WTC11 (cell line): ENCODE results near the gene FRMD4B. TPM values are rescaled to one million over a fixed set of nuclear protein-coding genes. Genes with fewer than 3 reads are reported as not detected.
A peak's percentile ranks its signal among the peaks of the same experiment; 100 is the strongest.

Experiments
- ATAC-seq: fragments of 200-7000 bp; cut with Tn5 transposase; 2 replicates; pipeline ENCODE4 v1.10.0; 2021; ENCODE audit warnings: mild to moderate bottlenecking, moderate library complexity
- CTCF ChIA-PET: fragments of 300-600 bp; sonication (Branson Sonifier 250); formaldehyde crosslinking; loops from one replicate; lab custom pipeline; 2021; ENCODE audit warnings: antibody characterized with exemption; lab: Charles Lee
- POLR2A ChIA-PET: fragments of 350-600 bp; sonication (Branson Sonifier 250); formaldehyde crosslinking; loops from one replicate; lab custom pipeline; 2021; ENCODE audit warnings: antibody characterized with exemption; lab: Charles Lee
- DNase-seq: peaks from one replicate; pipeline ENCODE4 v3.0.0; 2021; ENCODE audit warnings: low spot score
- H3K27ac Mint-ChIP-seq: 2 replicates; pipeline ENCODE4 v1.8.0; 2021; ENCODE audit warnings: mixed read lengths
- H3K27me3 Mint-ChIP-seq: 2 replicates; pipeline ENCODE4 v1.8.0; 2021; ENCODE audit warnings: low read depth, mild to moderate bottlenecking, moderate library complexity, mixed read lengths
- H3K36me3 Mint-ChIP-seq: 2 replicates; pipeline ENCODE4 v1.8.0; 2021; ENCODE audit warnings: mixed read lengths
- H3K4me1 Mint-ChIP-seq: 2 replicates; pipeline ENCODE4 v1.8.0; 2022; ENCODE audit warnings: mixed read lengths
- H3K4me3 Mint-ChIP-seq: 2 replicates; pipeline ENCODE4 v1.8.0; 2021; ENCODE audit warnings: mild to moderate bottlenecking, moderate library complexity, mixed read lengths
- H3K9me3 Mint-ChIP-seq: 2 replicates; pipeline ENCODE4 v1.8.0; 2021; ENCODE audit warnings: mixed read lengths
- AFF4 ChIP-seq: sonication (generic); formaldehyde crosslinking; IDR thresholded peaks from 2 replicates; pipeline ENCODE4 v1.8.1; 2023; ENCODE audit warnings: mild to moderate bottlenecking, missing genetic modification reagents, borderline replicate concordance
- CREB1 ChIP-seq: sonication (generic); formaldehyde crosslinking; IDR thresholded peaks from 2 replicates; pipeline ENCODE4 v1.8.0; 2023; ENCODE audit warnings: mild to moderate bottlenecking, missing genetic modification reagents
- CREM ChIP-seq: sonication (generic); formaldehyde crosslinking; IDR thresholded peaks from 2 replicates; pipeline ENCODE4 v1.8.1; 2022; ENCODE audit warnings: mild to moderate bottlenecking, missing genetic modification reagents, moderate library complexity
- ETV6 ChIP-seq: sonication (generic); formaldehyde crosslinking; IDR thresholded peaks from 2 replicates; pipeline ENCODE4 v1.8.1; 2022; ENCODE audit warnings: mild to moderate bottlenecking, missing genetic modification reagents
- FOXJ3 ChIP-seq: sonication (generic); formaldehyde crosslinking; IDR thresholded peaks from 2 replicates; pipeline ENCODE4 v1.9.0; 2021; ENCODE audit warnings: missing genetic modification reagents, mild to moderate bottlenecking, borderline replicate concordance
- FOXK1 ChIP-seq: sonication (generic); formaldehyde crosslinking; IDR thresholded peaks from 2 replicates; pipeline ENCODE4 v1.8.0; 2022; ENCODE audit warnings: mild to moderate bottlenecking, moderate library complexity, missing genetic modification reagents
- FOXP1 ChIP-seq: sonication (generic); formaldehyde crosslinking; IDR thresholded peaks from 2 replicates; pipeline ENCODE4 v1.8.0; 2022; ENCODE audit warnings: missing genetic modification reagents, mild to moderate bottlenecking, moderate library complexity, borderline replicate concordance
- GABPB1 ChIP-seq: sonication (generic); formaldehyde crosslinking; IDR thresholded peaks from 2 replicates; pipeline ENCODE4 v1.8.1; 2023; ENCODE audit warnings: mild to moderate bottlenecking, missing genetic modification reagents
- OVOL2 ChIP-seq: fragments of 250-450 bp; sonication (Bioruptor Pico); IDR thresholded peaks from 2 replicates; pipeline ENCODE4 v1.9.0; 2021; ENCODE audit warnings: mild to moderate bottlenecking, borderline replicate concordance
- RELA ChIP-seq: sonication (generic); formaldehyde crosslinking; IDR thresholded peaks from 2 replicates; pipeline ENCODE4 v1.8.1; 2022; ENCODE audit warnings: missing genetic modification reagents, mild to moderate bottlenecking, borderline replicate concordance
- SOX15 ChIP-seq: fragments of 250-450 bp; sonication (Bioruptor Pico); IDR thresholded peaks from 2 replicates; pipeline ENCODE4 v1.9.0; 2021; ENCODE audit warnings: mild to moderate bottlenecking
- TP53 ChIP-seq: sonication (generic); formaldehyde crosslinking; IDR thresholded peaks from 2 replicates; pipeline ENCODE4 v1.8.1; 2023; ENCODE audit warnings: mild to moderate bottlenecking, missing genetic modification reagents
- ZNF416 ChIP-seq: fragments of 250-450 bp; sonication (Bioruptor Pico); IDR thresholded peaks from 2 replicates; pipeline ENCODE4 v1.9.0; 2021; ENCODE audit warnings: mild to moderate bottlenecking, inconsistent platforms
- total RNA-seq: library from RNA; stranded (reverse); gene quantifications from 3 replicates; pipeline ENCODE4 v1.2.3, GENCODE V29; 2021
- TF ChIP-seq, protein P1 (sequence below): fragments of 200-600 bp; IDR thresholded peaks from 2 replicates; pipeline ENCODE4 v1.8.0; 2022; ENCODE audit warnings: antibody characterized with exemption
- TF ChIP-seq, protein P2 (sequence below): sonication (generic); formaldehyde crosslinking; IDR thresholded peaks from 2 replicates; pipeline ENCODE4 v1.8.1; 2023; ENCODE audit warnings: mild to moderate bottlenecking, missing genetic modification reagents, moderate library complexity
- TF ChIP-seq, protein P3 (sequence below): sonication (generic); formaldehyde crosslinking; IDR thresholded peaks from 2 replicates; pipeline ENCODE4 v1.8.1; 2023; ENCODE audit warnings: mild to moderate bottlenecking, missing genetic modification reagents
- TF ChIP-seq, protein P4 (sequence below): sonication (generic); formaldehyde crosslinking; IDR thresholded peaks from 2 replicates; pipeline ENCODE4 v1.8.0; 2022; ENCODE audit warnings: mild to moderate bottlenecking, missing genetic modification reagents

The FRMD4B gene
- total RNA-seq, 1 experiment from 2014 or later = 6.7 TPM

DNA sequence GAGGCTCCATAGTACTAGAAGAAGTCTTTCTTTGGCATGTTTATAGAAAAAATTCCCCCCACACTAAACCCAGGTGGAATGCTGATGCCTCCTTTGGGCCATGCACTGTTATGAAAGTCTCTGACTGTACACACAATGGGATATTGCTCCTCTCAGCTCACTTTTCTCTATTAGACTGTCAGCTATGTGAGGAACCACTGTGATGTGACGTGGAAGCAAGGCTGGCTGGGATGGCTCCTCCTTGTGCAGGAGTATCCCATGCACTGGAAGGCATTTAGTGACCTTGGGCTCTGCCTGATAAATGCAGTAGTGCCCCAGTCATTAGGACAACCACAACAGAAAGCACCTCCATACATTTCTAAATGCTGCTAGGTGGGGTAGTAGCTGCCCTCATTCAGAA is 5.7 kb upstream of the FRMD4B start:
- Mint-ChIP-seq H3K9me3 (peaks cover 9% of the 10 kb centered on the region), H3K4me3 (no peak overlapping the region), H3K36me3 (peaks cover 11% of the 10 kb centered on the region), H3K27me3 (peaks cover 7% of the 10 kb centered on the region), H3K4me1 (peaks cover 39% of the 10 kb centered on the region), H3K27ac (peak overlapping the region; percentile 68; the same call in 1 of the 2 replicates)
- POLR2A ChIA-PET = no interaction called here
- TF ChIP-seq RELA = no peak
- ATAC-seq (no peak), DNase-seq (no peak)
- CTCF ChIA-PET = no interaction called here

DNA sequence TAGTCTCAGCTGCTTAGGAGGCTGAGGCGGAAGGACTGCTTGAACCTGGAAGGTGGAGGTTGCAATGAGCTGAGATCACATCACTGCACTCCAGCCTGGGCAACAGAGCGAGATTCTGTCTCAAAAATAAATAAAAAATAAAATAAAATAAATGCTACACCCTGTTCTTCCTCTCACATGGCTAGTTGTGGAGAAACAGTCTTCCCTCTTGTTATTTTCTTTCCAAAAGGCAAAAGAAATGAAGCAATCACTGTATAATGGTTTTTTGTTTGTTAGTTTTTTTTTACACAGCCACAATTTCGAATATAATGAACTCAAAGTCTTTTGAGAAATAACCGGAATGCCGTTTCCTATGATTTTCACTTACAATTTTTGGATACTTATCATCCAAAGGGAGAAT is 4.9 kb upstream of the FRMD4B start:
- ChIA-PET CTCF (no interaction called here), POLR2A (no interaction called here)
- Mint-ChIP-seq H3K9me3 (peaks cover 9% of the 10 kb centered on the region), H3K4me1 (peaks cover 43% of the 10 kb centered on the region), H3K27me3 (peaks cover 15% of the 10 kb centered on the region), H3K27ac (no peak overlapping the region), H3K36me3 (peaks cover 11% of the 10 kb centered on the region), H3K4me3 (no peak overlapping the region)
- DNase-seq = no peak
- TF ChIP-seq GABPB1 (CRISPR knock-in tag) (no peak), CREB1 (no peak), ZNF416 (no peak), OVOL2 (CRISPR knock-in tag) (no peak)
- TF ChIP-seq, protein P1, sequence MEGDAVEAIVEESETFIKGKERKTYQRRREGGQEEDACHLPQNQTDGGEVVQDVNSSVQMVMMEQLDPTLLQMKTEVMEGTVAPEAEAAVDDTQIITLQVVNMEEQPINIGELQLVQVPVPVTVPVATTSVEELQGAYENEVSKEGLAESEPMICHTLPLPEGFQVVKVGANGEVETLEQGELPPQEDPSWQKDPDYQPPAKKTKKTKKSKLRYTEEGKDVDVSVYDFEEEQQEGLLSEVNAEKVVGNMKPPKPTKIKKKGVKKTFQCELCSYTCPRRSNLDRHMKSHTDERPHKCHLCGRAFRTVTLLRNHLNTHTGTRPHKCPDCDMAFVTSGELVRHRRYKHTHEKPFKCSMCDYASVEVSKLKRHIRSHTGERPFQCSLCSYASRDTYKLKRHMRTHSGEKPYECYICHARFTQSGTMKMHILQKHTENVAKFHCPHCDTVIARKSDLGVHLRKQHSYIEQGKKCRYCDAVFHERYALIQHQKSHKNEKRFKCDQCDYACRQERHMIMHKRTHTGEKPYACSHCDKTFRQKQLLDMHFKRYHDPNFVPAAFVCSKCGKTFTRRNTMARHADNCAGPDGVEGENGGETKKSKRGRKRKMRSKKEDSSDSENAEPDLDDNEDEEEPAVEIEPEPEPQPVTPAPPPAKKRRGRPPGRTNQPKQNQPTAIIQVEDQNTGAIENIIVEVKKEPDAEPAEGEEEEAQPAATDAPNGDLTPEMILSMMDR = no peak
- no peak for ATAC-seq

GRCh38 chr3:69389520-69390248 is 3.8 kb upstream of the FRMD4B start:
- H3K27me3 Mint-ChIP-seq = peaks cover 26% of the 10 kb centered on the region
- H3K4me3 Mint-ChIP-seq = no peak overlapping the region
- POLR2A ChIA-PET = interaction anchor here (0.6 kb wide), 1 partner anchor 33 kb away, joined by 3 read pairs; no protein-coding TSS in a partner anchor
- peaks cover 9% of the 10 kb centered on the region for H3K9me3 Mint-ChIP-seq
- H3K27ac Mint-ChIP-seq = no peak overlapping the region
- no peak for TF ChIP-seq FOXJ3 (CRISPR knock-in tag)
- TF ChIP-seq FOXP1 (CRISPR knock-in tag) = no peak
- TF ChIP-seq SOX15 (CRISPR knock-in tag) = no peak
- TF ChIP-seq, protein P2, sequence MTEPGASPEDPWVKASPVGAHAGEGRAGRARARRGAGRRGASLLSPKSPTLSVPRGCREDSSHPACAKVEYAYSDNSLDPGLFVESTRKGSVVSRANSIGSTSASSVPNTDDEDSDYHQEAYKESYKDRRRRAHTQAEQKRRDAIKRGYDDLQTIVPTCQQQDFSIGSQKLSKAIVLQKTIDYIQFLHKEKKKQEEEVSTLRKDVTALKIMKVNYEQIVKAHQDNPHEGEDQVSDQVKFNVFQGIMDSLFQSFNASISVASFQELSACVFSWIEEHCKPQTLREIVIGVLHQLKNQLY (CRISPR knock-in tag) = no peak
- TF ChIP-seq, all 79 proteins: peak for 0
- peaks cover 50% of the 10 kb centered on the region for H3K4me1 Mint-ChIP-seq
- CTCF ChIA-PET = interaction anchor here (0.7 to 1.8 kb wide), 3 partner anchors 9 to 83 kb away, joined by 4 to 9 read pairs (median 4); no protein-coding TSS in a partner anchor
- peaks cover 9% of the 10 kb centered on the region for H3K36me3 Mint-ChIP-seq
- DNase-seq (no peak), ATAC-seq (no peak)

DNA sequence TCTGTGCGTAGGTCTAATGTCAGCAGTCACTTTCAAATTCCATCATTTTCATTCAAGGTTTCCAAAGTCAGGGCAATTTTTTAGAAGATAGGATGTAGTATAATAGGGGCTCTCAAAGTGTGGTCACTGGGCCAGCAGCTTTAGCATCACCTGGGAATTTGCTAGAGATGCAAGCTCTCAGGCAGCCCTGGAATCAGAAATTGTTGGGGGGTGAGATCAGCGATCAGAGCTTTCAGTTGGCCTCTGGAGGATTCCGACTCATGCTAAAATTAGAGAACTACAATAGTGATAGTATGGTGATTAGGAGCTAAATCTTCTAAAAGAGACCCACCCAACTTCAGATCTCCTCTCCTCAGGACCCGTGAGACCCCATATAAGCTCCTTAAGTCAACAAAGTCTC is 2.4 kb upstream of the FRMD4B start:
- Mint-ChIP-seq H3K4me3 (no peak overlapping the region), H3K36me3 (no peaks in the 10 kb centered on the region), H3K27ac (no peak overlapping the region), H3K9me3 (no peaks in the 10 kb centered on the region), H3K27me3 (peaks cover 32% of the 10 kb centered on the region), H3K4me1 (peaks cover 52% of the 10 kb centered on the region)
- CTCF ChIA-PET = interaction anchor here (1.8 to 4.7 kb wide), 2 partner anchors 22 kb away, joined by 9 to 19 read pairs; no protein-coding TSS in a partner anchor
- no peak for ATAC-seq
- no peak for DNase-seq
- TF ChIP-seq GABPB1 (CRISPR knock-in tag) (no peak), ETV6 (CRISPR knock-in tag) (no peak), FOXK1 (CRISPR knock-in tag) (no peak), AFF4 (CRISPR knock-in tag) (no peak), TP53 (CRISPR knock-in tag) (no peak), CREM (CRISPR knock-in tag) (no peak)
- TF ChIP-seq, protein P3, sequence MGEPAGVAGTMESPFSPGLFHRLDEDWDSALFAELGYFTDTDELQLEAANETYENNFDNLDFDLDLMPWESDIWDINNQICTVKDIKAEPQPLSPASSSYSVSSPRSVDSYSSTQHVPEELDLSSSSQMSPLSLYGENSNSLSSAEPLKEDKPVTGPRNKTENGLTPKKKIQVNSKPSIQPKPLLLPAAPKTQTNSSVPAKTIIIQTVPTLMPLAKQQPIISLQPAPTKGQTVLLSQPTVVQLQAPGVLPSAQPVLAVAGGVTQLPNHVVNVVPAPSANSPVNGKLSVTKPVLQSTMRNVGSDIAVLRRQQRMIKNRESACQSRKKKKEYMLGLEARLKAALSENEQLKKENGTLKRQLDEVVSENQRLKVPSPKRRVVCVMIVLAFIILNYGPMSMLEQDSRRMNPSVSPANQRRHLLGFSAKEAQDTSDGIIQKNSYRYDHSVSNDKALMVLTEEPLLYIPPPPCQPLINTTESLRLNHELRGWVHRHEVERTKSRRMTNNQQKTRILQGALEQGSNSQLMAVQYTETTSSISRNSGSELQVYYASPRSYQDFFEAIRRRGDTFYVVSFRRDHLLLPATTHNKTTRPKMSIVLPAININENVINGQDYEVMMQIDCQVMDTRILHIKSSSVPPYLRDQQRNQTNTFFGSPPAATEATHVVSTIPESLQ (CRISPR knock-in tag) = no peak
- TF ChIP-seq, protein P4, sequence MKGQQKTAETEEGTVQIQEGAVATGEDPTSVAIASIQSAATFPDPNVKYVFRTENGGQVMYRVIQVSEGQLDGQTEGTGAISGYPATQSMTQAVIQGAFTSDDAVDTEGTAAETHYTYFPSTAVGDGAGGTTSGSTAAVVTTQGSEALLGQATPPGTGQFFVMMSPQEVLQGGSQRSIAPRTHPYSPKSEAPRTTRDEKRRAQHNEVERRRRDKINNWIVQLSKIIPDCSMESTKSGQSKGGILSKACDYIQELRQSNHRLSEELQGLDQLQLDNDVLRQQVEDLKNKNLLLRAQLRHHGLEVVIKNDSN = no peak
- POLR2A ChIA-PET = no interaction called here
